Endometrium (tissue), 2 donors: ENCODE measurements around the gene CUL4A.

ENCODE experiments used
- FAIRE-seq: peaks from 2 replicates; lab custom pipeline; 2012; peaks lifted over from hg19 to GRCh38; lab: Jason Lieb, UNC
- donor health status: control.
- donor health status: control.

Gene CUL4A

DNA sequence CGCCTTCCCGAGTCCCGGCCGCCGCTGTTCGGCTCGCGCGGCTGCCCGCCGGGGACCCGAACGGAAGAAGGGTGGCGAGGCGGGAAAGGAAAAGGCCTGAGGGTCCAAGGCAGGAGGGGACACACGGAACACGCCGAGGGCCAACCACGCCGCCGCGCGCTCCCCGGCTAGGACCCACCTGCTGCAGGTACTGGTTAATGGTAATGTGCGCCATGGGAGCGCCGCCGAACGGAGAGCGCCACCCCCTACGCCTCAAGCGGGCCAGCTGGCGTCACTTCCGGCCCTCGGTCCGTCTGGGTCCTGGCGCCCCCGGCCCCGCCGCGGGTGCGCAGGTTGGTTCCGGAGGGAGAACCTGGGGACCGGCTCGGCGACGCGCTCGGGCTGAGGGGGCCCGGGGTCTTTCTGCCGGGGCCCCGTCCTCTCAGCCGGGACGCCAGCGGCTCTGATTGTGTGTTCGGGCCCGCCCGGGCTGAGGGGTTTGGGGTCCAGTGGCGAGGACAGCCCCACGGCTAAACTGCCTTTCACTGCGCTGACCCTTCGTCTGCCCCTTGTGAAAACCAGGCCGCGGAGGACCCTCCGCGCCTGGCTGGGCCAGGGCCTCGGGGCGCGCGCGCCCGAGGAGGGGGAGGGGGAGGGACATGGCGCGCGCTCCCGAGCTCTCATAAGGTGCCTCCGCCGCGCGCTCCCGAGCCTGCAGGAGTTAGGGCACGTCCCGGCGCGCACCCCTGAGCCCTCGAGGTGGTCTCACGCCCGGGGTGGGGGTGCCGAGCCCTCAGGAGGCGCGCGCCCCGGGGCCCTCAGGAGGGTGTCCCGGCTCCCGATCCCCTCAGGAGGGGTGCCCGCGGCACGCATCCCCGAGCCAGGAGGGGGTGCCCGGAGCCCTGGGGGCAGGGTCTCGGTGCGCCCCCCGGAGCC is 735 bp upstream of the CUL4A start, which contains the start of gene PCID2:
PCID2 (minus strand) TSS at position 249 of the 915 bp plus-strand sequence; CDS start at position 214, 35 bp downstream.
- FAIRE-seq, result no peak

DNA sequence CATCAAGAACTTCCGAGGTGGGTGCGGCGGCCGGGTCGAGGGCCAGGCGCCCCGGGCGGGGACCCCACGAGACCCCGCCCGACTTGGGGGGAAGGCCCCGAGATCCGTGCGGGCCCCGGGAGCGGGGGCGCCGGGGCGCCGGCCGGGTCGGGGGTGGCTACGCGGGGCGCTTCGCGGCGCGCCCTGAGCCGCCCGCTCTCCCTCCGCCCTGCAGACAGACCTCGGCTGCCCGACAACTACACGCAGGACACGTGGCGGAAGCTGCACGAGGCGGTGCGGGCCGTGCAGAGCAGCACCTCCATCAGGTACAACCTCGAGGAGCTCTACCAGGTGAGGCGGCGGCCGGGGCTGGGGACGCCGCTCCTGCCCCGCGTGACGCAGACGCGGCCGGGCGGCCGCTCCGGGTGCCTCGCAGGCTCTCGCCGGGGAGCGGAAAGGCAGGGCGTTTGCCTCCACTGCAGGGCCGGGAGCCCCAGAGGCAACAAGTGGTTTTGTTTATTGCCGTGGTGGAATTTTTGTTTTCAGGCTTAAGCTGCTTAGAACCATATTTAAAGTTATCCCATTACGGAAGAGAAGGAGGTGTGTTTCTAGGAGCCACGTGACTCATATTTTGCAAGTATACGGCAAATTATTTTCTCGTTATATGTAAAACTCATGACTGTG is 477 bp downstream of the CUL4A start:
- no peak for FAIRE-seq

DNA sequence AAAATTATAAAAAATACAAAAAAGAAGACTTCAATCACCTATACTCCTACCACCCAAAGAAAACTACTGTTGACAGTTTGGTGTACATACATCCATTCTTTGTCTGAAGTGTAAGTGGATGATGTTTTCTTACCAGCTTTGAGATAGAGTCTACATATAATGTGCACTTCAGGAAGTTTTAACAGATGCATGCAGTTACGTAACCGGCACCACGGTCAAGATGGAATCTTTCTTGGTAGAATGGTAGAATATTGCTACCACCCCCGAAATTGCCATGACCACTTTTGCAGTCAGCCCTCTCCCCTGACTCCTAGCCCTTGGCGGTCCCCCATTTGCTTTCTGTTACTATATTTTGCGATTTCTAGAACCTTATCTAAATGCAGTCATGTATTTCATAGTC is 1.4 kb downstream of the CUL4A start:
- no peak for FAIRE-seq

DNA sequence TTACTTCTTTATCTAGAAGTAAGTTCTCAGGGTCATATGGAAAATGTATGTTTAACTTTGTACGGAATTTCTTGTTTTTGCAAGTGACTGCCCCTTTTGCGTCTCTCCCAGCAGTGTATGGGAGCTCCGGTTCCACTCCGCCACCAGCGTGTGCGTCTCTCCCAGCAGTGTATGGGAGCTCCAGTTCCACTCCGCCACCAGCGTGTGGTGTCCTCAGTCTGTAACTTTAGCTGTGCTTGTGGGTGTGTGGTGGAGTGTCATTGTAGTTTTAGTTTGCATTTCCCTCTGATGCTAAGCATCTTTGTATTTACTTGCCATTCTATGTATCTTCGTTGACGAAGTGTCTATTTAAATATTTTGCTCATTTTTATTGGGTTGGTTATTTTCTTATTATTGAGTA is 2.4 kb downstream of the CUL4A start:
- FAIRE-seq, result no peak

DNA sequence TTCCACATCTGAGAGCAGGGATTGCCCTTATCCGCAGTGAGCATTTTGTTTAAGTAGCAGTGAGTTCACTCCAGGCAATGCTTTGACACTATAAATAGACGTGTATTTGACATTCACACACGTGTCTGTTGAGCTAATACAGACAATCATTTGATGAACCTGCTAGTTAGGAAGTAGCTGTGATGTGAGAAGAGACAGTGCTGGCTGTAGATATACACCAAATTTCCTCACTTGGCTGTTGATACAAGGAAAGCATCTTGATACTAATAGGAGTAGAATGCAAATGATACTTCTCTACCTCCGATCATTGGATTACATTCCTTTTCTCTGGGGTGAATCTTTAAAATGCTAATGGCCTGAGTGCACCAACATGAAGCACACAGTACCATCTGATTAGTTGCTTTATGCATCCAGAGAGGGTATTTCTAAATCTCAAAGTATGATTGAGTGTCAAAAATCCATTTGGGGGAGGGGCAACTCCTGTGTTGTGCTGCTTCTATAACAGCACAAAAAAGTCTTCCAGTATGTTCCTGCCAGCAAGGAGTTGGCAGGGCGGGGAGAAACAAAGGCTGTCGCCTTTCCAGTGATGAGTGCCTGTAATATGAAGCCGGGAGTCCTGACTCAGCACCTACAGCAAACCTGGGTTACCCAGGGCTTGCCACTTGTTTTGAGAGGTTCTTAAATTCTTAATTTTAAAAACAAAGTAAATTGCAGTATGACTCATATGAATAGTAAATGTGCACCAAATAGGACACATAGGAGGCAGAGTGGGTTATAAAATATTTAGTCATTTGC is 7.0 kb downstream of the CUL4A start:
- FAIRE-seq, result no peak

DNA sequence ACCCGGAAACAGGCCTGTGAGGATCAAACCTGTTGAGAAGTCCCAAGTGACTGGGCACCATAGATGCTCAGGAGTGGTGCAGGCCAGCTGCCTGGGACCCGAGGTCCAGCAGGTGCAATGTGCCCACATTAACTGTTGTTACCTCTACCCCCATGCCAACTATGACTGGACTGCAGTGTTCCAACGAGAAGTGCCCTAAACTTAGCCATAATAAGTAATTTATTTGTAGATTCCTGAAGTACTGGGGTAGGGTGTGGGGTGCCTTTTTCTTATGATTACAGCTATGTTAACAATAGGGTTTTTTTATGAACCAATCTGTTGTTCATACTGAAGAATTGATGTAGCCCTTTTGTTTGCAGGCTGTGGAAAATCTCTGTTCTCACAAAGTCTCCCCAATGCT is 9.2 kb downstream of the CUL4A start:
- FAIRE-seq, result no peak

DNA sequence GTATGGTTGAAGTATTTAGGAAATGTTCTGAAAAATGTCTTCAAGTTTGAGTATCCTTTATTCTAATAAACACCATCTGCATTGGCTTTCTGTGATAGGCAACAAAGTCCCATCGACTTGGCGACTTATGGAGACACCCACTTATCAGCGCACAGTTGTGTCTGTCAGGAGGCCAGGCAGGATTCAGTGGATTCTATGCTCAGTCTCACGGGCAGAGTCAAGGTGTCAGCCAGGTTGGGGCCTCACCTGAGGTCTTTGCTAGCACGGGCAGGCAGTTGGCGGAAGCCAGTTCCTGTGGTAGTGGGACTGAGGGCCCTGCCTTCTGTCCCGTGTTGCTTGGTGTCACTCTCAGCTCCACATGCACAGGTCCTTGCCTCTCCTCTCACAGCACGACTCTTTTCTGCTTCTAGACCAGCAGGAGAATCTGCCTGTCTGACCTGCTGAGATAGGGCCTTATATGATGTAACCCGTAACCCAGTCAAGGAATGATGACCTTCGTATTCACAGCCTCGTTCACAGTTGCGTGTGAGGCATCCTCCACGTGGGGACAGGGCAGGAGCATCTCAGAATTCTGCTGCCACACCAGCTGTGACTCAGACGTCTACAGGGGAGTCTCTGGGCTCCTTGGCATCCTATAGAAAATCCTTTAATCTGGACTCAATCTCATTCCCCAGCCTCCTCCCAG is 10.0 kb downstream of the CUL4A start:
- no peak for FAIRE-seq

DNA sequence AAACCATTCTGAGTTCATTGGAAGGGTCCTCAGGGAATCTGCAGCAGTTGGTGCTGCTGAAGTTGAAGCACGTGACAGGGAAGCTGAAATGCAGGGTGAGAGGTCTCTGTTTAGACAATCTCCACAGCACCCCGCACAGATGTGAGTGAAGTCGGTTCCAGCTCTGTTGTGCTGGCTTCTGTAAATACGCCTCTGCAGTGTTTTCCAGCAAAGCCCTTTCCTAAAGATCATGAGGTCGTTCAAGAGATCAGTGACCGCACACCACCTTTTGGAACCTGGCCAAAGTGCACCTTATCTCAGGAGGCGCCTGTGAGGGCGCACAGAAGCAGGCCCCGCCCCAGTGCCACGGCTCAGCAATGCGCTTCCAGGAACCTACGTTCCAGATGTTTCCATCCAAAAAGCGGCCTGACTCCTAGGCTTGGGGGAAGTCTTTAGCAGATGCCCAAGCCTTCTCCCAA is 10.8 kb downstream of the CUL4A start:
- no peak for FAIRE-seq

DNA sequence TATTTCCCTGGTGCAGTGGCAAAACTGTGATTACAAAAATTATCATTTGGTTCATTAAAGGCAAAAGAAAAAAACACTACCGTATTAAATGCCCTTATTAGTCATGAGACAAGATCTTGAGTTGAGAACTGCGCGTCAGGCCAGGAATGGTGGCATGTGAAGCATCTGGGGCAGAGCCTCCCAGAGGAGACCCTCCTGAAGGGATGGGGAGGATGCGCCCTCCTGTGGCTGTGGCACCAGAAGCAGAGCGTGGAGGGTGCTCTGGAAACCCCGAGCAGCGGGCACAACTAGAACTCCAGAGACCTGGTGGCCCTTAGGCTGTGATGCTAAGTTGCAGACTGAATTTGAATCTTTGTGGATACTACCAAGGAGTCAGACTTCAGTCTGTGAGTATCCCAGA is 11.5 kb downstream of the CUL4A start:
- FAIRE-seq, result no peak

DNA sequence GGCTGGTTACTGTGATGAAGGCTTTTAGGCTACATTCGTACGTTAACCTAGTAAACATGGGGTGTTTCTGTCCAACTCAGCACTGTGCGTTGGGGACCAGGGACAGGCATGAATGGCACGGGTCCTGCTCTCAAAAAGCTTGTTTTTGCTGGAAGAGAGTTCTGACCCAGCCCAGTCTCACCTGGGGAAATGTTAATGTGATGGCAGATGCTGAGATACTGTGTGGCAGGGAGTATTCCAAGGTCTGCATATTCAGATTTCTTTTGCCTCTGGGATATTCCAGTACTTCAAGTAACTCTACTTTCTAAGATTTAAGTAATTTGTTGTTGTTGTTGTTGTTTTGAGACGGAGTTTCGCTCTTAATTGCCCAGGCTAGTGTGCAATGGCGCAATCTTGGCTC is 13.7 kb downstream of the CUL4A start:
- FAIRE-seq, result no peak

DNA sequence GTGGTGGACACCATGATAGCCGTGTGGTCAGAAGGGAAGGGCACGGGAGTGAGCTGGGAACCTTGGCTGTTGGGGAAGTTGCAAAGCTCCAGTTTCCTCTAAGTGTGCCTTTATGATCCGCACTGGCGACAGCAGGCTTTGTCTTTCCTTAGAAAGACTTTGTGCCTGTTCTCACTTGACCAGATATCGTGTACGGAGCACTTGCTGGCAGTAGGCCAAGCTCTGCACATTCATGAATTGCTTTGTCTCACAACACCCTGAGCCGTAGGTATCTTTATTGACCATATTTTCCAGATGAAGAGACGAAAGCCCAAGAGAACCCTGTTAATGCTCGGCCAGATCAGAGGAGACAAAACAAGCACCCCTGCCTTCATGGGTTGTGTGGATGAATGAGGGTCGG is 15.1 kb downstream of the CUL4A start:
- no peak for FAIRE-seq

DNA sequence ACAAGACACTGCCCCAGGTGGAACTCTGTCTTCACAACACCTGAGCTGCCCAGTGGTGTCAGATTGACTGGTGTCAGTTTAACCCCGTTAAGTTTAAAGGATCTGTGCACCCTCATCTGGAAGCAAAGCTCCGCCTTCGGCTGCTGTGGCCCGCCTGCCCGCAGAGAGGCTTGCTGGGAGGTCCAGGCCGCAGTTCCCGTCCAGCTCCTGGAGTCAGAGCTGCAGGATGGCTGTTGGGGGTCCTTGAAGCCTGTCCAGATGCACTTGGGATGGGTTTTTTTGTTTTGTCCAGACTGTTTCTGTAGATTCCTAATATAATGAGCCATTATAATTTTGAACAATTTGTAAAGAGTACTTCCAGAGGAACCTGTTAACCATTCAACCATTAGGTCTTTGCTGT is 16.1 kb downstream of the CUL4A start:
- no peak for FAIRE-seq

DNA sequence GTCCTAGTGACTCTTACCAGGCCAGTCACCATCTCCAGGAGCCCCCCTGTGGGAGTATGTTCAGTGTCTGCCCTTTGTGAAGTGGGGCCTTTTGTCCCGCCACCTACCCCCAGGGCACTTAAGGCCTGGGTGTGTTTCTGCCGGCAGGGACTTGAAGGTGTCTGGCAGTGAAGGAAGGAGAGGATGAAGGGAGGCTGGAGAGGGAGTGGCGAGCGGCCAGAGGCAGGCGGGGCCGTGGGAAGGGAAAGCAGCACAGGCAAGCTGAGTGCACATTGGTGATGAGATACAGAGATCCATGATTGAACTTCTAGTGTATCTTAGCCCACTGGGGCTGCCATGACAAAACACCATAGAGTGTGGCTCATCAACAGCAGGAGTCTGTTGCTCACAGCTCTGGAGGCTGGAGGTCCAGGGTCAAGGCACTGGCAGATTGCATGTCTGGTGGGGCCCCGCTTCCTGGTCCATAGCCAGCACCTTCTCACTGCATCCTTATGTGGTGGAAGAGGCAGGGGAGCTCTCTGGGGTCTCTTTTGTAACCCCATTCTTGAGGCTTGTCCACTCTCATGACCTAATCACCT is 17.5 kb downstream of the CUL4A start:
- FAIRE-seq, result no peak

DNA sequence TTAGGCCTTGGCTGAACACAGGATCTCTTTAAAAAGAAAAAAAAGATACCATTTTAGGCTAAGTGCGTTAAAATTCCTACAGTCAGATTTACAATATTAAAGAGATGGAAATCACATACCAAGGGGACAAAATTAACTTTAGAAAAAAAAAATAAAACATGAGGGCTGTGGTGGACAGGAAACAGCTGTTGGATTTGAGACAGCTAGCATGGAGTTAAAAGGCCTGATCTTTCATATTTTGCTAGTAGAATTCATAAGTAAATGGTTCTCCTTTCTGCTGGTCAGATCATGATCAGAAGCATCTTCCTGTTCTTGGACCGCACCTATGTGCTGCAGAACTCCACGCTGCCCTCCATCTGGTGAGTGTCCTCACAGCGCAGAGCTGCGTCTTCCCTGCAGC is 19.7 kb downstream of the CUL4A start:
- no peak for FAIRE-seq

DNA sequence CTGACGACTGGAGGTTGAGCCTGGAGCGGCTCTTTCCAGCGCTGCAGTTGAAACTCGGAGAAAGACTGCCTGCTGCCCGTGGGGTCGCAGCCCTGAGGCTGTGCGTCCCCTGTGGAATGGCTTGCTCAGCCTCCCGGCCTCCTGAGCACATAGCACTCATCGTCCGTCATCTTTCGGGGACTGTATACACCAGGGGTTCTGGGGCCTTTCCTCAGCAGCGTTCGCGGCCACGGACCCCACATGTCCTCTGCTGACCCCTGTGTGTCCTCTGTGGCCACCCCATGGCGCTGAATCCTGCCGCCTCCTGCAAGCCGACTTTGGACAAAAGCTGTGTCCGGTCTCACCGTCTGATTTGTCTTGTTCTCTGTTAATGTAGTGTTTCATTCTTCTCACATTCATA is 20.4 kb downstream of the CUL4A start:
- FAIRE-seq, result no peak

DNA sequence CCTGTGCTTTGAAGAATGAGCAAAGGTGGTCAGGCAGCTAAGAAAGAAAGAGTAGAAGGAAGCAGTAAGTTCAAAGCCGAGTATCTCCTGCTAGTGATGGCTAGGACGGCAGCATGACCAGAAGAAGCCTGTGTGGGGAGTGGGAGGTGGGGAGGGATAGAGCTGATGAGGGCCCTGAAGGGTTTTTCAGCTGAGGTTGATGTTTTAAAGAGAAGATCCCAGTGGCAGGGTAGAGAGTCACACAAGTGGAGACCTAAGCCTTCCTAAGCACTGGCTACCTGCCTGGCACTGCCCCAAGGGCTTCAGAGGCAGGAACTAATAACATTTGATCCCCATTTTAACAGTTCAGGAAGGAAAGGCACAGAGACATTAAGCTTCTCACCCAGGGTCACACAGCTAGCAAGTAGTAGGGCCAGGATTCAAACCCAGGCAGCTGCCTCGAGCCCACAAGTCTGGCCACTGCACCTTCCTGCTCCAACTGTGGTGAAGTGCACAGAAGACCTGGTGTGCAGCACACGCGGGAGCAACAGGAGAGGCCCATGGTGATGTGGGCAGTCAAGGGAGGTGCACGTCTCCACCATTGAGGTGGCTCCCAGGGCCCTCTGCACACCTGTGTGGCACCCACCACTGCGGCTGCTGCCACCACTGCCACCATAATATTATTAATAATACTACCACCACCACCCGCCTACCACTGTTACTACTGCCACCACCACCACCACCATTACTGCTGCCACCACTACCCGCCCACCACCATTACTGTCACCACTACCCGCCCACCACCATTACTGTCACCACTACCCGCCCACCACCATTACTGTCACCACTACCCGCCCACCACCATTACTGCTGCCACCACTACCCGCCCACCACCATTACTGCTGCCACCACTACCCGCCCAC is 22.1 kb downstream of the CUL4A start:
- FAIRE-seq, result no peak

DNA sequence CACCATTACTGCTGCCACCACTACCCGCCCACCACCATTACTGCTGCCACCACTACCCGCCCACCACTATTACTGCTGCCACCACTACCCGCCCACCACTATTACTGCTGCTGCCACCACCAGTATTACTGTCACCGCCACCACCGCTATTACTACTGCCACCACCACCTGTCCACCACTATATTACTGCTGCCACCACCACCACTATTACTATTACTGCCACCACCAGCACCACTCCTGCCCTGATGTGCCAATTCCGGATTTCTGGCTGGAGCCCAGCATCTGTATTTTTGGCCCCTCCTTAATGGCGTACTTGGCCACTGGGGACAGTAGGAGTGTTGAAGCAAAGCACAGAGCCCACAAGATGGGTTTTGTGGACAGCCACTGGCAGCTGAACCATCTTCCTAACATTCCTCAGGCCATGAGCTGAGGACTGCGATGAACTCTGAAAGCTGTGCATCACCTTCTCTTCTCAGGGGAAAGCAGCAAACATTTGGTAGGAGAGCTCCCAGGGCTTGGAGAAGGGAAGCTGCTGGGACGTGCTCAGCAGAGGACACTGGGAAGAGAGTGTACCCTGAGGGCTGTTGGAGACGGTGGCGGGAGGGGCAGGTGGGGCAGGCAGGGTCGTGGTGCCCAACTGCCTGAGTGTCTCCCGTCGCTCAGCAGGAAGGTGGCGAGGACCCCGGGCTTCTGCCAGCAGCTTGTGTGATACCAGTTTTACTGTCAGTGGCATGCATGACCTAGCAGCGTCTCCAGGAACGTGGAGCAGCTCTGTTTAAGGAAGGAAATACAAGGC is 23.0 kb downstream of the CUL4A start:
- FAIRE-seq, result no peak

DNA sequence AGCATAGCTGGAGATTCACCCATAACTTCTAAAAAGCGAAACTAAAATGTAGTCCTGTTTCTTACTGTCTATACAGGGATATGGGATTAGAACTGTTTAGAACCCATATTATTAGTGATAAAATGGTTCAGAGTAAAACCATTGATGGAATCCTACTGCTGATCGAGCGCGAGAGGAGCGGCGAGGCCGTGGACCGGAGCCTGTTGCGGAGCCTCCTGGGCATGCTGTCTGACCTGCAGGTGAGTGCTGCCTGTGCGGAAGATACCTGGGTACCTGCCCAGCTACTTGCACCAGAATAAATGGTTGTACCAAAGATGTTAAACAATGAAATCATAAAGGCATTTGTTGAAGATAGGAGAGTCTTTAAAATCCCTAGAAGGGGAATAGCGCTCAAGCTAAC is 23.7 kb downstream of the CUL4A start:
- no peak for FAIRE-seq

DNA sequence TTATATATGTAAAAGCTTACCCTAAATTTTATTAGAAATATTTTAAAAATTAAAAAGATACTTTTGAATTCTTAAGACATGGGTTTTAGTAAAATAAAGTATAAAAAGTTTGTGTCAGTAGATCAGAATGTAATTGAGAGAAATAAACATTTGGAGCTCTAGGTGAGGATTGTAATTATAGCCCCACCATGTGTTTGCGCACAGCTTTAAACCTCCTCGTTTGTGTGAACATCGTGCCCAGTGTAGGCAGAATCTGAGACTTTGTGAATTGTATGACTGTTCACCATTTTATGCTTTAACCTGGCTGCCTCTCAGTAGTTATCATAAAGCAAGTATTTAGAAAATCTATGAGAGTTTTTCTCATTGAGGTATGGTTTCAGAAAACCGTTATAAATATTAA is 29.1 kb downstream of the CUL4A start:
- FAIRE-seq, result no peak

DNA sequence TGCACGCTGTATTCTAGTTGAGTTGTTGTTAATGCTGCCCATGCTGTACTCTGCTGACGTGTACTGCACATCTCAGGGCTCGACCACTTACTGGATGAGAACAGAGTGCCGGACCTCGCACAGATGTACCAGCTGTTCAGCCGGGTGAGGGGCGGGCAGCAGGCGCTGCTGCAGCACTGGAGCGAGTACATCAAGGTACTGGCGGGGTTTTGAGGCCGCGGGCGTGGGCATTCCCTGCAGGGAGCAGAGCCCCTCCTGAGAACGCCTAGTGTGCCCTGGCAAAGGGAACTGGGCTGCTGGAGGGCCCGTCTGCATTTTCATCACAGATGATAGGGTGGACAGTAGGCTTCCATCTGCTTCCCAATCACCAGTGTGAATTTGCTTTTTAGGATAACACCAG is 29.9 kb downstream of the CUL4A start:
- no peak for FAIRE-seq
